Raji (cell line): ENCODE results near the gene HIPK1.

Experiments
- POLR2A ChIP-seq: IDR thresholded peaks from 2 replicates; pipeline ENCODE4 v1.6.1; 2011; ENCODE audit warnings: low read depth, low read length, control low read depth; ENCODE audit not compliant: insufficient read depth

The HIPK1 gene

GRCh38 chr1:113980110-113980509, 51.0 kb downstream of the HIPK1 start:
- TF ChIP-seq POLR2A = no peak

GRCh38 chr1:113981962-113982931, 53.1 kb downstream of the HIPK1 start:
- no peak for TF ChIP-seq POLR2A

GRCh38 chr1:113982949-113983348, 53.8 kb downstream of the HIPK1 start:
- no peak for TF ChIP-seq POLR2A

GRCh38 chr1:113983391-113983790, 54.3 kb downstream of the HIPK1 start:
- TF ChIP-seq POLR2A = no peak

- TF ChIP-seq POLR2A = no peak
Observed at GRCh38 chr1:113983826-113984225, 54.7 kb downstream of the HIPK1 start.

GRCh38 chr1:113984710-113985109, 55.6 kb downstream of the HIPK1 start:
- TF ChIP-seq POLR2A = no peak

- no peak for TF ChIP-seq POLR2A
Observed at GRCh38 chr1:113986802-113987201, 57.7 kb downstream of the HIPK1 start.

- no peak for TF ChIP-seq POLR2A
Observed at GRCh38 chr1:113987259-113987658, 58.1 kb downstream of the HIPK1 start.

GRCh38 chr1:113990530-113990929, 61.4 kb downstream of the HIPK1 start:
- TF ChIP-seq POLR2A = no peak

GRCh38 chr1:113990961-113991360, 61.8 kb downstream of the HIPK1 start:
- TF ChIP-seq POLR2A = no peak

- no peak for TF ChIP-seq POLR2A
Observed at GRCh38 chr1:113991467-113991997, 62.4 kb downstream of the HIPK1 start.

- TF ChIP-seq POLR2A = no peak
Observed at GRCh38 chr1:113993072-113993471, 63.9 kb downstream of the HIPK1 start.

GRCh38 chr1:113993766-113994165, 64.6 kb downstream of the HIPK1 start:
- no peak for TF ChIP-seq POLR2A

- no peak for TF ChIP-seq POLR2A
Observed at GRCh38 chr1:113995382-113995781, 66.3 kb downstream of the HIPK1 start.

GRCh38 chr1:113998361-113998760, 69.2 kb downstream of the HIPK1 start:
- TF ChIP-seq POLR2A = no peak

- no peak for TF ChIP-seq POLR2A
Observed at GRCh38 chr1:113999233-113999632, 70.1 kb downstream of the HIPK1 start.

- TF ChIP-seq POLR2A = no peak
Observed at GRCh38 chr1:113999799-114000198, 70.7 kb downstream of the HIPK1 start.

- TF ChIP-seq POLR2A = no peak
Observed at GRCh38 chr1:114000406-114000805, 71.3 kb downstream of the HIPK1 start.
